ELF-1 (cell line): ENCODE data around the gene HSD17B14.

Source experiments
- DNase-seq: peaks from one replicate; pipeline ENCODE4 v3.0.0-alpha.2; 2016; ENCODE audit warnings: low read depth, low spot score

The HSD17B14 gene

DNA sequence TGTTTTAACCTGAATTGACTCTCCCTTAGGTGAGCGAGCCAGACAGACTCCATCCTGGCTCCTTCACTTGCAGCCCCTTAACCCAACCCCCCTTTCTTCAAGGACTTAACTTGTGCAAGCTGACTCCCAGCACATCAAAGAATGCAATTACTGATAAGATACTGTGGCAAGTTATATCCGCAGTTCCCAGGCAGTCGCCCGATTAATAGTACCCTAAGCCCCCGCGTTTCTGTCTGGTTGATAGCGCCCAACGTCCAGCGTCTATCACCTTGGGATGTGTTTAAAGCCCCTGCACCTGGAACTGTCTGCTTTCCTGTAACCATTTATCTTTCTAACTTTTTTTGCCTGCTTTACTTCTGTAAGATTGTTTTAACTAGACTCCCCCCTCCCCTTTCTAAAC lies 6.2 kb downstream of the HSD17B14 start:
- no peak for DNase-seq

GRCh38 chr19:48826606-48827020 lies 9.7 kb downstream of the HSD17B14 start:
- DNase-seq = no peak

DNA sequence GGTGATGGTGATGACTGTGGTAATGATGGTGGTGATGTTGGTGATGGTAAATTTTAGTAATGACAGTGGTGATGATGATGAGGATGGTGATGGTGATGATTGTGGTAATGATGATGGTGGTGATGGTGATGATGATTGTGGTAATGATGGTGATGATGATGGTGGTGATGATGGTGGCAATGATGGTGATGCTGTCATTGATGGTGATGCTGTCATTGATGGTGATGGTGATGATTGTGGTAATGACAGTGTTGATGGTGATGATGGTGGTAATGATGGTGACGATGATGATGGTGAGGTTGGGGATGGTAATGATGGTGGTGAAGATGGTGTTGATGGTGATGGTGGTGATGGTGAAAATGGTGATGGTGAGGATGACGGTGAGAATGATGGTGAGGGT lies 13.8 kb downstream of the HSD17B14 start:
- no peak for DNase-seq

DNA sequence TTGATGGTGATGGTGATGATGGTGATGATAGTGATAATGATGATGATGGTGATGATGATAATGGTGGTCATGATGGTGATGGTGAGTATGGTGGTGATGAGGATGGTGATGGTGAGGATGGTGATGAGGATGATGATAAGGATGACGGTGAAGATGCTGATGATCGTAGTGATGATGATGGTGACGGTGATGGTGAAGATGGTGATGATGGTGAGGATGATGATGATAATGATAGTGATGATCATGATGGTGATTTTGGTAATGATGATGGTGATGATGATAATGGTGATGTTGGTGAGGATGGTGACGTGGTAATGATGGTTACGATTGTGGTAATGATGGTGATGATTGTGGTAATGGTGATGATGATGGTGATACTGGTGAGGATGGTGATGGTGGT lies 14.7 kb downstream of the HSD17B14 start:
- DNase-seq = no peak

- DNase-seq = no peak
These were observed 16.9 kb downstream of the HSD17B14 start for GRCh38 chr19:48819366-48819816.

DNA sequence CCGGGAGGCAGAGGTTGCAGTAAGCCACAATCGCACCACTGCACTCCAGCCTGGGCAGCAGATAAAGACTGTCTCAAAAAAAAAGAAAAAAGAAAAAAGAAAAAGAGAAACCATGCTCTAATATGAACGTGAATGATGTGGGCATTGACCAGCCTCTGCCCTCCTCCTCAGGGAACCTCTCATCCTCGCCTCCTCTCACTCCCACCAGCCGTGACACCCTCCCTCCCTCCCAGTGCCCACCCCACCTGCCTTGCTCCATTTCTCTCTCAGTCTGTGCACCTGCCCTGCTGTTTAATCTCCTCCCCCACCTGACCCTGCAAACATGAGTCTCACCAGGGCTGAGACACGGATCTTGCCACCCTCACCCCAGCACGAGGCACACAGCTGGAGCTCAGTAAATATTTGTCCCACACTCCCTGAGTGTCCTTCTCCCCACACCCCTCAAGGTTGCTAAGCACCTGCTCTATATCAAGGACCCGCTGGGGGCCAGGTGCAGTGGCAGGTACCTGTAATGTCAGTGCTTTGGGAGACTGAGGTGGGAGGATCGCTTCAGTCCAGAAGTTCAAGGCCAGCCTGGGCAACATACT lies 18.0 kb downstream of the HSD17B14 start:
- no peak for DNase-seq

GRCh38 chr19:48817585-48818124 lies 18.6 kb downstream of the HSD17B14 start:
- DNase-seq = no peak

- no peak for DNase-seq
These were observed 20.3 kb downstream of the HSD17B14 start for GRCh38 chr19:48815870-48816501.

DNA sequence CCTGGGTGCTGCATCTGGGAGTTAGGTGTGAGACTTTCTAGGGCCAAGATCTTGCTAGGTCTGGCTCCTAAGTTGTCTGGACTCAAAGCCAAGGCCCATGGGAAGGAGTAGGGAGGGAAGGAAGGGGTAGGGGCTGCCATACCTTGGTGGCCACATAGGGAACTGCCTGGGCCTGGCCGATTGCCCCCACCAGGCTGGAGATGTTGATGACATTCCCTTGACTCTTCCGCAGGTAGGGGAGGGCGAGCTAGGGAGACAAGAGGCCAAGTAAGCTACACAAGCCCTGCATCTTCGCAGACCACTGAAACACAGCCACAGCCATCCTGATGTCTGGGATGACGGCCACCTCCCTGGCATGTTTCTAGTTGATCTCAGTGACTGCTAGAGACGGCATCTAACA lies 21.4 kb downstream of the HSD17B14 start:
- DNase-seq = no peak

- peak; percentile 45 for DNase-seq
These were observed 23.0 kb downstream of the HSD17B14 start for GRCh38 chr19:48813123-48813913.

GRCh38 chr19:48812094-48812929 lies 24.0 kb downstream of the HSD17B14 start:
- DNase-seq = peak; percentile 96

GRCh38 chr19:48810151-48810550 lies 26.1 kb downstream of the HSD17B14 start:
- no peak for DNase-seq

GRCh38 chr19:48807590-48808308 lies 28.5 kb downstream of the HSD17B14 start:
- DNase-seq = peak; percentile 47

- peak; percentile 81 for DNase-seq
These were observed 29.3 kb downstream of the HSD17B14 start for GRCh38 chr19:48806818-48807589.

DNA sequence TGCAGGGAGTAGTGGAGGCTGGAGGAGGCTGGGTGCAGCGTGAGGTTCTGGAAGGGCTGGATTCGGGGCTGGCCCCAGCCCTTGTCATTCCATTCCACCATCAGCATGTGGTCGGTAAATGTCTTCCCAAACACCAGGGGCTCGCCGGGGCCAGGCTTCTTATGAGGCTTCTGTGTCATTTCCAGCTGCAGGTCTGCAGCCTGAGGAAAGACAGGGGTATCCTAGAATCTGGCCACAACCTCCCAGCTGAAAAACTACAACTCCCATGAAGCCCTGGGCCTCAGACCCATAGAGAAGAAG lies 29.8 kb downstream of the HSD17B14 start:
- peak; percentile 90 for DNase-seq

DNA sequence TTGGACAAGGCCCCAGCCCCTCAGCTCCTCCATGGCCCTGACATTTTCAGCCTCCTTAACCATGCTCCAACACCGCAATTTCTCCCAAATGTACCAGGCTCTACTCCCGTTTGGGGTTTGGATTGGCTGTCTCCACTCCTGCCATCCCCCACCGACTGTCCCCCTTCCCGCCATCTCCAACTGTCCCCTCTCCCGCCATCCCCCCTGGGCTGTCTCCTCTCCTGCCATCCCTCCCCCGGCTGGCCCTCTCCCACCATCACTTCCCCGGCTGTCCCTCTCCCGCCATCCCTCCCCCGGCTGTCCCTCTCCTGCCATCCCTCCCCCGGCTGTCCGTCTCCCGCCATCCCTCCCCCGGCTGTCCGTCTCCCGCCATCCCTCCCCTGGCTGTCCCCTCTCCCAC lies 30.8 kb downstream of the HSD17B14 start:
- no peak for DNase-seq

DNA sequence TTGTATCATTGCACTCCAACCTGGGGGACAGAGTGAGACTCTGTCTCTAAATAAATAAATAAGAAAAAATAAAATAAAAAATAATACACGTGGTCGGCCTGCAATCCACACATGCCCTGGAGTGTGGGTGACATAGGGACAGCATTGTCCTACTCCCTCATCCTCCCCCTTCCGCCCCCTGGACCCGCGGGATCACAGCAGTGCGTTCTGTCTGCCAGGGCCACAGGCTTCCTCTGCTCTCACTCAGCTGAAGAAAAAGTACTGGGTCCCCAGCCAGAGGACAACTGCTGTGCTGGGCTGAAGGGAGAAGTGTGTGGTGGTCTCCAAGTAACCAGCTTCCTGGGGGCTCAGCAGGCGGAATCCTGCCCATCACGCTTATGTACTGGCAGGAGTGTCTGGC lies 31.8 kb downstream of the HSD17B14 start:
- no peak for DNase-seq

DNA sequence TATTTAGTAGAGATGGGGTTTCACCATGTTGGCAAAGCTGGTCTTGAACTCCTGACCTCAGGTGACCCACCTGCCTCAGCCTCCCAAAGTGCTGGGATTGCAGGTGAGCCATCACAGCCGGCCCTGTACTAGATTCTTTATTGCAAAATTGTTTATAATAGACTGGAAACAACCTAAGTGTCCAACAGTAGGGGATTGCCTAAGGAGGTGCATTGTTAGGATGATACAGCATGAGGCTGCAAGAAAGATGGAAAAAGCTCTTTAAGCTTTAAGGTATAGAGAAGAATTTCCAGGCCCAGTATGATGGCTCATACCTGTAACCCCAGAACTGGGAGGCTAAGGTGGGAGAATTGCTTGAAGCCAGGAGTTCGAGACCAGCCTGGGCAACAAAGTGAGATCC lies 33.7 kb downstream of the HSD17B14 start:
- no peak for DNase-seq

DNA sequence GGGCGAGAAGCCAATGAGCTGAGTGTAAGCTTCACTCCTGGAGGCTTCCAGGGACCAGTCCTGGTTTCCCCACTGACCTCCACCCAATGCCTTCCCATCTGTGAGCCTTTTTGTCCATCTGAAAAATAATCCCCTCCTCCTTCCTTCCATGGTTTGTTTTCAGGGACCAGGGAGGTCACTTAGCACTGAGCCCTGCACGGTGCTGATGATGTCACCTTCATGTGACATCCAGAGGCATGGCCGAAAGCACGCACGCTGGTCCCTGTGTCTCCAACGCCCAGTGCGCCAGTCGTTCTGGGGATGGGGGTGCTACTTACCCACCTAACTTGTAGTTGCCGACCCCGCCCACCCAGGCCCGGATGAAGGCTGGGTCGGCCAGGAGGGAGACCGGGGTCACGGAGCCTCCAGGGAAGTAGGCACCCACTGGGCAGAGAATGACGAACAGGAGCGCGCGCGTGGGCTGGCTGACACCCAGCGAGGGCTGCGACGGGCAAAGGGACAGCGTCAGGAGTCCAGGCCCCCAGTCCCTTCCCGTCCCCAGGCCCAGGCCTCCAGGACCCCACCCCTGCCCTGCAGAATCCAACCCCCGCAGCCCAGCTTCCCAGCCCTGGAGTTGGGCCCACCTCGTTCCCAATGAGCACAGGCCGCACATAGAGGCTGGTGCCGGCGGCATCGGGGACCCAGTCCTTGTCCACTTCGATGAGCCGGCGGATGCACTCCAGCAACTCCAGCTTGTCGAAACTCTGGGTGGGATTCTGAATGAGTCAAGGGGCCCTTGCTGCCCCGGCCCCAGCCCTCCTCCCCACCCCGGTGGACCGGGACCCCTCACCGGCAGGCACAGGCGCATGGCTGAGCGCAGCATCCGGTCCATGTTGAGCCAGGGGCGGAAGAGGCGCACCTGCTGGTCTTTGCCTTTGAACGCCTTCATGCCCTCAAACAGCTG lies 36.7 kb downstream of the HSD17B14 start:
- no peak for DNase-seq
